IPS-NIHi7 (cell line): ENCODE measurements around the gene PRDM2.
A peak's percentile ranks its signal among the peaks of the same experiment; 100 is the strongest.
"Not testable (repeated sequence)": the region's sequence is repeated elsewhere in the genome, so short reads cannot be mapped to it uniquely, and the experiment has no call there.

Experiments used
- DNase-seq: peaks from one replicate; pipeline ENCODE4 v3.0.0; 2012; ENCODE audit warnings: mixed read lengths; ENCODE audit errors: extremely low spot score

PRDM2 gene

GRCh38 chr1:13697738-13698137 is 2.2 kb upstream of the PRDM2 start:
- no peak for DNase-seq

DNA sequence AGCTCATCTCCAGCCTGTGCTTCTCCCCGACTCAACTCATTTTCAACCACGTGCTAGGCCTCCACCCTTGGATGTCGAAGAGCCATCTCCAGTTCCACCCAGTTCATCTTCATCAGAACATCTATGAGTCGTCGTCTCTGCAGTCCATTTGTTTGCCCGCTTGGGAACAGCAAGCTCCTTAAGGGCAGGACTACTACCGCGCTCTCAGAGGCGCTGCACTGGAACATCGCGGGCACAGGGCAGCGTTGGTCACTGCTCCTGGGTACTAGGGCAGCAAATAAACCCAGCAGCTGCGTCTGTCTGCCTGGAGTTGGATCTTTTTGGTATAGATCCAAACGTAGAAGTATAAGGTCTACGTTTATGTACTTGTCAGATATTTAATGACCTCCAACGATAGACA is 478 bp upstream of the PRDM2 start:
- DNase-seq = no peak

DNA sequence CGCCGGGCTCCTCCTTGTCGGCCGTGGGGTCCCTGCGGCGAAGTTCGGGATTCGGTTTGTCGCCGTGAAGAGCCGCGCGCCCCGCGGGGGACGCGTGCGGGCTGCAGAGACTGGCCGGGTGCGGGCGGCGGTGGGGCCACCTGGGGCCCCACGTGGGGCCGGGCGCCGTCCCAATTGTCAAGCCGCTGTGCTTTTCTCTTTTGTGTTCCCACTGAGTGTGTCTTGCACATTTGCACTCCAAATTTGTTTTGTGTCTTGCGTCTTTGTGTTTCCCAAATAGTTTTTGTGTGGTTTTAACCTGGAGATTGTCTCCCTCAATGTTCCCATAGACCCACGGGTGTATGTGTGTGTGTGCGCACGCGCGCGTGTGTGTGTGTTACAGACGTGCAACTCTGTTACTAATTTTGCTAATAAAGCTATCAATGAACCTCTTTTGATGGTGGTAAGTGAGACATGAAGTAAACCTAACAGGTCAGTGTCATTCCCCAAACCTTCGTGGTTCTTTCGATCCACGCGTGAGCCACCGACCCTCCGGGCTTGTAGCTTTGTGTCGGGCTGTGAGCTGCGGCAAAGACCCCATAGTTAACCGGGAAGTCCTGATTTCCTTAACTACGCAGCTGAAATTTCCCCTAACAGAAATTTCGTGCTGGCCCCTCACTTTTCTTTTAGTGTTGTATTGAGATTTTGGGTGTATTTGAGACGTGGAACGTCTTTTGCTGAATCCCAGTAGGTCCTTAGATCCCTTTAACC is 708 bp downstream of the PRDM2 start:
- DNase-seq = no peak

DNA sequence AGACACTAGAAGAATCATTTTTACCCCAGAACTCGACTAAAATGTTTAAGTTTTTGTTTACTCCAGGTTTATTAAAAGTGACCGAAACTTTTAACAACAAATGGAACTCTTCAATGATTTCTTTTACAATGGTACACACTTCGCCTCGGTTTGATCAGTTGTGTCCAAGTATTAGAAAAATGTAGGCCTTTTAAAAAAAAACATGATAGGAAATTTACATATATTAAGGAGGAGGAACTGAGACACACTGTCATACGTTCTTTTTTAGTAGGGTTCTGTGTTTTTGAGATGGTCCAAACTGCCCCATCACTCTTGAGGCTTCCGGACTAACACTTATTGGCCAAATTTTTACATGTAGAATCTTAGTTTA is 1.3 kb downstream of the PRDM2 start:
- no peak for DNase-seq

GRCh38 chr1:13702425-13703127 is 2.6 kb downstream of the PRDM2 start:
- no peak for DNase-seq

DNA sequence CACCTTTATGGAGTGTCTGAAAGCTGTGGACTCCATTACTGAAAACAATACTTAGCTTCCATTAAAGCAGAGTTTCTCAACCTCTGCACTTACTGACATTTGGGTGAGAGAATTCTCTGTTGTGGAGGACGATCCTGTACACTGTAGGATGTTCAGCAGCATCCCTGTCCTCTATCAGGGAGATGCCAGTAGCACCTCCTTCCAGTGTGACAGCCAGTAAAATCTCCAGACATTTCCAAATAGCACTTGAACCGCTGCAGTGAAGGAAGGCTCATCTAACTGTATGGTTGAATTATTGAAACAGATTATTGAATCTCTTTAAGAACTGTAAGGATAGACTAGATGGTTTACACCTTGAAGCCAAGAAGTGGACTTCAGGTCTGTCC is 3.1 kb downstream of the PRDM2 start:
- no peak for DNase-seq

DNA sequence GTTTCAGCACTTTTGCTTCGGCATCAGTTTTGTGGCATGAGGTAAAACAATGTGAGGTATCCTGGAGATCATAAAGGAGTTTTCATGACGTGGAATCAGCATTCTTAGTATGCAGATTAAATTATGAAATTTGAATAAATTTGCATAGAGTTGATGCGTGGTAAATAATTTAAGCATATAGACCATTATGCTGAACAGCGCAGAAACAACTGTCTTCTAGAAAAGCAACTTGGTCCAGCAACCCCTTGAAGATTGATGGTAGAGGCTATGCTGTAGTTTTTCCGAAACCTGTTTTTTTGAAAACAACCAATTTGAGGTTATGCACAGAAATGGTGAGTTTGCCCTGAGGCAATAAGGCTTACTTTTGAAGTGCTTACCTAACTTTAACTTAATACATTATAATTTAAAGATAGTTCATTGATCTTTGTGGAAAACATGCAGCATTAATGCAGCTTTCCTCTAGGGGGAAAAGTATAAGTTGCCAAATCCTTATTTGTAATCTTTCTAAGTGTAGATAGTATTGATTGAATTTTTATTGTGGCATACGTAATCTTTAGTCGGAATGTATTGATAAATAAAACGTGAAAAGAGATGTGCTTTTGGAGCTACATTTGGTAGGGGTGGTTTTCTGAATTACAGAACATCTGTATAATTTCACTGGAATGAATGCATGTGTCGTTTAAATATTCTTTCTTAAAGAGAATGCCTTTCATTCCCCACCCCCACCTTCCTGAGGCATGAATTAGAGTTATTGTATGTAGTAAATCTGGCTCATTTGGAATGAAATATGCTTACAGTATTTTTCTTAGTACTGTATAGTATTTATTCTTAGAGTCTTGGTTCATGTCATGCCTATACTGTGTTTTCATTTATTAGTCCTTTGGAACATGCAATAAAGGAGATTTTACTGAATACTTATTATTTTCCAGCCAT is 3.8 kb downstream of the PRDM2 start:
- no peak for DNase-seq

DNA sequence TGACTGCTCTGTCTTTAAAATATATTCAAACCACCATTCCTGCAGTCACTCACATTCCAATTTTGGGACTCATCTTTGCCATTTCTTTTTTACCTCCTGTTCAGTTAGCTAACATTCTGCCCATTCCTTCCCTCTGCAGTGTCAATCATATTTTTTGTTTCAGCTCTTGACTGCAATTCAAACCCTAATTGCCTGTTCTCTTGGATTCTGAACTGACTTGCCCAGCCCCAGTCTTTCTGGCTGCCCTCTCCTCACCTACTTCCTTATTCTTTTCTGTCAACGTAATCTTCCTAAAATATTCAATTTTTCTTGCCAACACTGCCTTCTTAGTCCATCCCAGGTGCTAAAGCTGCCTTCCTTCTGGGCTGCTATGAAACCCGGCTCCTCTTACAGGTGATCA is 6.1 kb downstream of the PRDM2 start:
- DNase-seq = no peak

GRCh38 chr1:13707164-13707563 is 7.2 kb downstream of the PRDM2 start:
- no peak for DNase-seq

GRCh38 chr1:13708380-13708982 is 8.5 kb downstream of the PRDM2 start:
- DNase-seq = no peak

DNA sequence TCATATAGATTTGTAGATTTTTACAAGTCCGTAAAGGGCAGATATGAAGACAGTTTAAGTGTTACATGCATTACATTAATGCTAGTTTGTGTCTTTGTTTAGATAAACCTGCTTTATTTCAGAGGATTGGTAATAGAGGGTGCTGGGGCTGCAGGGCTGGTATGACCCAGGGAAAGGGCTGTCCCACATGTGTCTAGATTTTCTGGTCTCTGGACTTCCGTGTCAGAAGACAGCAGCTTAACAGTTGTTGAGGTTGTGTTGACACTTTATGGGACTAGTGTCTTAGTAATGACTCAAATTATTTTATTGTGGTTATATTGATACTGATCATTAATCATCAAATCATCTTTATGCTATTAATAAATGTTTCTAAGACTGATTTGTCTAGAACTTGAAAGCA is 10.1 kb downstream of the PRDM2 start:
- no peak for DNase-seq

DNA sequence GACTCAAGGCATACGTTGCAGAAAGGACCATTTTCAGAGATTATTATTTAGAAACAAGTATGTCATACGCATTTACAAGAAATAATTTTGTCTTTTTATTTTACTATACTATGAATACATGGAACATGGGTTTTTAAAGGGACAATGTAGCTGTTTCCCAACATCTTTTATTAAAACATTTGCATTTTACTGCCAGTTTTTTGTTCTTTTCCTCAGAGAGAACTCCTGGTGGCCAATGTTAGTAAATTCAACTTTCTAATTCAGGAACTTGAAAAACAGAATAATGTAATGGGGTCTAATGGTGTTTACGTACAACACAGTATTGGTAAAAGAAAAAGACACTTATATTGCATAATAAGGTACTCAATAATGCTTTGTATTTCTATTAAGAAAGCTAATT is 14.9 kb downstream of the PRDM2 start:
- no peak for DNase-seq

- DNase-seq = not testable (repeated sequence)
These were observed 15.8 kb downstream of the PRDM2 start for GRCh38 chr1:13715616-13716287.

DNA sequence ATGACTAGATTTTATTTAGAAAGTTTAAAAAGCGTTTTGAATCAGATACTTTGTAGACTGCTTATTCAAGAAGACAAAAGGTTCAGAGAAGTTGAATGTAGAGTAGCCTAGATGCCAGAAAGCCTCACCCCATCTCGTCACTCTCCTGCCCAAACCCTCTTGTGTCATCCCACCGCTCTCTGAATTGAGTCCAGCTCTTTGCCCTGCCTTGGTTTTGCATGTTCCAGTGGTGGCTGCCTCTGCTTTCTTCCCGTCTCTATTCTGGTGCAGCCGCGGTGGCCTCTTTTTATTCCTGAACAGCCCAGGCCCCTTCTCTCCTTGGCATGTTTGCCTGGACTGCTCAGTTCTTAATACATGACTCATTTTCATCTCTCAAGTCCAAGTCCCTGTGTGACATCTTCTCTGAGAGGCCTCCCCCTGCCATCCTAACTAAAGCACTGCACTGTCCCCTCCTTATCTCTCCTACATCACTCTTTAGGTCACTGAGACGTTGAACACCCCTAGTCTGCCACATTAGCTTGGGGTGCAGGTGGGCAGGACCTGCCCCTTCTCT is 22.9 kb downstream of the PRDM2 start:
- no peak for DNase-seq

GRCh38 chr1:13723810-13724209 is 23.8 kb downstream of the PRDM2 start:
- DNase-seq = peak; percentile 50

DNA sequence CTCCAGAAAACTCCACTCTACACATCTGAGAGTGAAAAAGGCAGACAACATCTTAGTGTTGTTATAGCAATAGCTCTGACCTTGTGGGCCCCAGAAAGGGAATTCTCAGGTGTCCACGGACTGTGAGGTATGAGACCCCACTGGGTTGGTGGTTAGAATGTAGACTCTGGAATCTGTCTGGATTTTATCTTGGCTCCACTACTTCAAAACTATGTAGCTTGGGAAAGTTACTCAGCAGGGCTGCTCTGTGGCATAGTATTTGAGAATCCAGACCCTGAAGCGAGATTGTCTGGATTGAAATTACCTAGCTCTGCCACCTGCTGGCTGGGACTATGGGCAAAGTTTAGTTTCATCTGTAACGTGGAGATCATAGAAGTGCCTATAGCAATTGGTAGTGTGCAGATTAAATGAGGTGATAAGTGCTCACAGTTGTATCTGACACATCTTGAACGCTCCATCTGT is 25.8 kb downstream of the PRDM2 start:
- DNase-seq = peak; percentile 42

- DNase-seq = no peak
These were observed 28.2 kb downstream of the PRDM2 start for GRCh38 chr1:13728091-13728715.

GRCh38 chr1:13730291-13730690 is 30.3 kb downstream of the PRDM2 start:
- no peak for DNase-seq

GRCh38 chr1:13730751-13731482 is 30.9 kb downstream of the PRDM2 start:
- no peak for DNase-seq

DNA sequence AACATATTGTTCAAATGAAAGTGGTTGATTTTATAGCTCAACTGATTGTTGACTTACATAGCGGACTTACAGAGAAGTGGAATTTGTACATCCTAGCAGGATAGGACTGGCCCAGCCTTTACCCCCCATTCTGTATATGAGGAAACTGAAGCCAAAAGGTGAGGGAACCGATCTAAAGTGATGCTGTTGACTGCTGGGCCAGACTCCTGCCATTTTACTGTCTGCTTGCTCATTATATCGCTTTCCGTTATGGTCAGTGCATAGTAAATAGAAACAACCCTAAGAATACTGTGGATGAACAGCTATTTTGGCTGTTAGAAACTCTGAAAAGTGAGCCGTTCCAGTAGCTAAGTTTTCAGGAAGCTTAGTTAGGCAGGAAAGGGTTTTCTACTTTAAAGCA is 31.9 kb downstream of the PRDM2 start:
- DNase-seq = no peak
